RWPE1 (cell line): ENCODE results near the gene PRKRA.
"Not testable (repeated sequence)": the region's sequence is repeated elsewhere in the genome, so short reads cannot be mapped to it uniquely, and the experiment has no call there.

ENCODE experiments used
- CTCF ChIA-PET: fragments of 350-600 bp; sonication (Branson Sonifier 250); formaldehyde crosslinking; extraction: SDS; loops from one replicate; lab custom pipeline; 2021; lab: Yijun Ruan, JAX
- POLR2A ChIA-PET: fragments of 400-600 bp; formaldehyde crosslinking; extraction: SDS; loops from one replicate; lab custom pipeline; 2020; ENCODE audit warnings: antibody characterized with exemption; ENCODE audit not compliant: low non-redundant PET; lab: Yijun Ruan, JAX
- DNase-seq: peaks from one replicate; pipeline ENCODE4 v3.0.0; 2012; ENCODE audit warnings: low spot score
- H3K27ac ChIP-seq: fragments of 450-650 bp; 2 replicates; pipeline ENCODE4 v1.5.1; 2017
- TF ChIP-seq, protein P1 (sequence below): fragments of 450-650 bp; conservative IDR thresholded peaks from 2 replicates; pipeline ENCODE4 v1.5.1; 2017; ENCODE audit warnings: low read depth, mild to moderate bottlenecking

PRKRA gene

DNA sequence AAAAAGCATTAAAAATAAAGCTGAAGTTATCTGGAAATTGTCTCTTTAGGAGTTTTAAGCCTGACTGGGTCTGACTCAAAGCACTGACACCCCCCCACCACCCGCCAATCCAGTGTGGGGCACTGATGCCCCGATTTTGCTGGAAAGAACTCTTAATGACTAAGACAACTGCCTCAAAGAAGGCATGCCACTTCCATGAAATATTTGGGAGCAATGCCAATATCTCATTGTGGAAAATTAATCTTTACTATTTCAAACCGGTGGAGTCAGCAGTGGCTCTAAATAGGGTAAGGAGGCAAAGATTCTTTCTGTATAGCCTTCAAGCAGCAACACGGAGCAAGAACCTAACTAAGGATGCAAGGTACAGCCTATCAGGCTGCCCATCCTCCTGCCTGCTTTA is 23.0 kb upstream of the PRKRA start:
- no peak overlapping the region for H3K27ac ChIP-seq
- no peak for DNase-seq
- TF ChIP-seq, protein P1, sequence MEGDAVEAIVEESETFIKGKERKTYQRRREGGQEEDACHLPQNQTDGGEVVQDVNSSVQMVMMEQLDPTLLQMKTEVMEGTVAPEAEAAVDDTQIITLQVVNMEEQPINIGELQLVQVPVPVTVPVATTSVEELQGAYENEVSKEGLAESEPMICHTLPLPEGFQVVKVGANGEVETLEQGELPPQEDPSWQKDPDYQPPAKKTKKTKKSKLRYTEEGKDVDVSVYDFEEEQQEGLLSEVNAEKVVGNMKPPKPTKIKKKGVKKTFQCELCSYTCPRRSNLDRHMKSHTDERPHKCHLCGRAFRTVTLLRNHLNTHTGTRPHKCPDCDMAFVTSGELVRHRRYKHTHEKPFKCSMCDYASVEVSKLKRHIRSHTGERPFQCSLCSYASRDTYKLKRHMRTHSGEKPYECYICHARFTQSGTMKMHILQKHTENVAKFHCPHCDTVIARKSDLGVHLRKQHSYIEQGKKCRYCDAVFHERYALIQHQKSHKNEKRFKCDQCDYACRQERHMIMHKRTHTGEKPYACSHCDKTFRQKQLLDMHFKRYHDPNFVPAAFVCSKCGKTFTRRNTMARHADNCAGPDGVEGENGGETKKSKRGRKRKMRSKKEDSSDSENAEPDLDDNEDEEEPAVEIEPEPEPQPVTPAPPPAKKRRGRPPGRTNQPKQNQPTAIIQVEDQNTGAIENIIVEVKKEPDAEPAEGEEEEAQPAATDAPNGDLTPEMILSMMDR = no peak
- POLR2A ChIA-PET = no interaction called here
- CTCF ChIA-PET = interaction anchor here (0.6 kb wide), 1 partner anchor 43 kb away, joined by 5 read pairs; no protein-coding TSS in a partner anchor

DNA sequence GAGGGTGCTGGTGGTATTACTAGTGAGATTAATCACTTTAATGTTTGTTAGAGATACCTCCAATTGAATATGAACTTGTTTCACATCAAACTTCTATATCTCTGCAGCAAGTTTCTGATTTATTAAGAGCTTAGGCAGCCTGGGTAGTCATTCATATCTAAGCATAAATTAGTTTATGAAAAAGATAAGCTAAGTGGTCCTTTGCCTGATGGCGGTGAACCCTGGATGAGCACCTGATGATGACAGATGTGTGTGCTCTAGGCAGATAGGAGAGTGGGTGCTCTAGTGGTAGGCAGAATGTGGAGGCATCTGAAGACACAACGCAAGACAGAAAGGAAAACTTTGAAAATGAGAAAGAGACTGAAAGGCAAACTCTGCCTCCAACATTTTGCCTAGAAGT is 22.4 kb upstream of the PRKRA start:
- ChIA-PET CTCF (interaction anchor here (0.6 kb wide), 1 partner anchor 44 kb away, joined by 5 read pairs; no protein-coding TSS in a partner anchor), POLR2A (no interaction called here)
- DNase-seq = no peak
- TF ChIP-seq, protein P1 = no peak
- no peak overlapping the region for H3K27ac ChIP-seq

DNA sequence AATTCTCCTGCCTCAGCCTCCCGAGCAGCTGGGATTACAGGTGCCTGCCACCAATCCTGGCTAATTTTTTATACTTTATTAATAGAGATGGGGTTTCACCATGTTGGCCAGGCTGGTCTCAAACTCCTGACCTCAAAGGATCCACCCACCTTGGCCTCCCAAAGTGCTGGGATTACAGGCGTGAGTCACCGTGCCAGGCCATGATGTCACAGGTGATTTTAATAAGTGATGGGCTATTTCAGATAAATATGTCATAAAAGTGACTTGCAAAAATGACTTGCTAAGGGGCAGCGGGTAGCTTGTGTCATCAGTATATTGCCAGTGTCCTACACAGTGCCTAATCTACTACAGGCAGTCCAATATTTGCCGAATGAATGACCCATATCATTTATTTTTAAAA is 20.3 kb upstream of the PRKRA start:
- CTCF ChIA-PET = interaction anchor here (0.7 kb wide), 1 partner anchor 52 kb away, joined by 4 read pairs; no protein-coding TSS in a partner anchor
- DNase-seq, POLR2A ChIA-PET, H3K27ac ChIP-seq: not testable (repeated sequence)

DNA sequence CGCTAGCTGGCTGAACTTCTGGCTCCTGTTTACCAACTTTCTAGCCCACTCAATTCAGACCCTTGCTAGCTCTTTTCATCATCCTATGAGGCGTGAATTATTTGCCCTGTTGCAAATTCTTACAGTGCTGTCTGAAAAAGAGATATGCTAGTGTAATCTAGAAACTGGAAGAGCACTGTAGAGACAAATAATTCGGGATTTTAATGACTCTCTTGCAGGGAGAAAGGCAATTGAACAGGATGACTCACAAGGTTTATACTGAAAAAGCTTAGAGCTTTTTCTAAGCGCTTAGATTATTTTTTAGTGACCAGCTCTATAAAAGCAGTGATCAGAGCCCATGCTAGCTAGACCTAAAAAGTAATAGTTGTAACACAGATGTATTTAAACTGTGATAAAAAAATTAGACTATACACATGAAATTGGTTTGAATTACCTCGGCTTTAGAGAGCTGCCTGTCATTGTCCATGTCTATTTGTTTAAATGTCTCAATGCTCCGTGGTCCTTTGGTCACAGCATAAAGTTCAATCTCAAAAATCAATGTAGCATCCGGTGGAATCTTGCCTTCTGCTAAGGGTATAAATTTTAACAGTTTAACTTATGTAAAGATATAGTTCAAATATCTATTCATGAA is 18.4 kb upstream of the PRKRA start:
- TF ChIP-seq, protein P1 = no peak
- ChIA-PET POLR2A (no interaction called here), CTCF (no interaction called here)
- no peak overlapping the region for H3K27ac ChIP-seq
- no peak for DNase-seq

DNA sequence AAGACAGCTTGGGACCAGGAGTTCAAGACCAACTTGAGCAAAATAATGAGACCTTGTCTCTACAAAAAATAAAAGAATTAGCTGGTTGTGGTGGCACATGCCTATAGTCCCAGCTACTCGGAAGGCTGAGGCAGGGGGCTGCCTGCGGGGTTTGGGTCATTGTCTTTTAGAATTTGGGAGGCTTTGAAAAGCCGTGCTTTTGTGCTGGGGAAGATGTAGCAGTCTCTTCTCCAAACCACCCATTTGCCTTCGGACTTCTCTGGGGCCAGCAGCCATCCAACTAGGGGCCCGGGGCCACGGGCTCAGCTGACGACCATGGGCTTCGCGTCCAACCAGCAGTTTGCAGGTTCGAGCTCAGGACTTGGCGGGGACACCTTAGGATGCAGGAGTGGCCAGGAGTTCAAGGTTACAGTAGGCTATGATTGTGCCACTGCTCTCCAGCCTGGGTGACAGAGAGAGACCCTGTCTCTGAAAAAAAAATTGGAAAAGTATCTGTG is 6.5 kb upstream of the PRKRA start:
- H3K27ac ChIP-seq = no peak overlapping the region
- ChIA-PET CTCF (no interaction called here), POLR2A (no interaction called here)
- TF ChIP-seq, protein P1 = no peak
- no peak for DNase-seq

DNA sequence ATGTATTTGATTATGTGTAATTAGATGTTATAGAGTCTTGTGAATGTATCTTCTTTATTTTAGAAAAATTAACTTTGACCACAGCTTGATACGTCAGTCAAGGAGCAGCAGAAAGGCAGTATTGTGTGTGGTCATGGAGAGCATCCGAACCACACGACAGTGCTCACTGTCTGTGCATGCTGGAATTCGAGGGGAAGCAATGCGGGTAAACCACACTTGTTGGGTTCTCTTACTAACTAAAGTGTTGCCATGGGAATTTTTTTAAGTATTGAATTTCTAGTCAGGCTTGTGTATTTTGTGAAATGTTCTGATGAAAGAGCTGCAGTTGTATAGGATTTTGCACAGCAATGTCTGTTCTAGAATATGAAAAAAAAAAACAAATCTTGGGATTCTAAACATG is 5.0 kb upstream of the PRKRA start:
- H3K27ac ChIP-seq = no peak overlapping the region
- DNase-seq = no peak
- ChIA-PET POLR2A (no interaction called here), CTCF (no interaction called here)
- TF ChIP-seq, protein P1 = no peak

DNA sequence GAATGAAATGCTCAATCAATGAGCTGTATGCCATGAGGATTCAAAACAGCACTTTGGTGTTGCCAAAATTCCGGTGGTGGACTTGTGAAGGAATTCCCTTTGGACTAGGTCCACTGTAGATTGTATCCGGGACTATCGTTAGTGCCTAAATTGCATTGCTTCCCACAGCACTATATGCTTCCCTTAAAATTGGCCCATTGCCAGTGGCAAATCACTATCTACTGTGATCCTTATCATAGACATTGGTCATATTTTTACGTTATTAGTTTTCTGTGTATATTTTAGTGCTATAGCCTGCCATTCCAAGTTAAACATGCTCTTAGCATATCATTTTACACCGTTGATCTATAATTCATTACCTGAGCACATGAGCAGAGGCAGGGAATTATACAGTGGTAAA is 1.9 kb upstream of the PRKRA start:
- no peak for DNase-seq
- no peak overlapping the region for H3K27ac ChIP-seq
- POLR2A ChIA-PET = no interaction called here
- CTCF ChIA-PET = no interaction called here
- TF ChIP-seq, protein P1 = no peak
